Measurements from ENCODE around the gene MIEN1.

- no peak for TF ChIP-seq GABPB1 (CRISPR knock-in tag; IDR thresholded peaks at IDR 0.05)
- TF ChIP-seq CREM (CRISPR knock-in tag; IDR thresholded peaks at IDR 0.05), result no peak
- TF ChIP-seq CTCF (IDR thresholded peaks at IDR 0.05), result no peak
- TF ChIP-seq ATF6 (CRISPR knock-in tag; IDR thresholded peaks at IDR 0.05), result no peak
- no peak for TF ChIP-seq SP1 (CRISPR knock-in tag; conservative IDR thresholded peaks at IDR 0.05)
- no peak for TF ChIP-seq MXD4 (CRISPR knock-in tag; IDR thresholded peaks at IDR 0.05; ENCODE audit: borderline replicate concordance)
- TF ChIP-seq EMX1 (CRISPR knock-in tag; IDR thresholded peaks at IDR 0.05), result no peak
- TF ChIP-seq NR2C2 (CRISPR knock-in tag; IDR thresholded peaks at IDR 0.05), result no peak
Measured at GRCh38 chr17:39709998-39710964, 20.1 kb downstream of the MIEN1 start.

Measured in WTC11 (cell line).